Liver (tissue), 3 donors: ENCODE data around the gene MIEF2.

ENCODE experiments used
- EGR1 ChIP-seq, 2 donors: IDR thresholded peaks; 2 replicates each; pipeline ENCODE4 v1.6.1; 2016 to 2018; ENCODE audit warnings: antibody characterized with exemption in 2 of 2, low read depth in 2 of 2
- GABPA ChIP-seq, 2 donors: IDR thresholded peaks in 1 of 2; conservative IDR thresholded peaks in 1 of 2; 2 replicates each; pipeline ENCODE4 v1.6.1; 2016; ENCODE audit warnings: antibody characterized with exemption in 2 of 2, mild to moderate bottlenecking in 1 of 2, moderate library complexity in 1 of 2
- JUND ChIP-seq, 2 donors: IDR thresholded peaks; 2 replicates each; pipeline ENCODE4 v1.6.1; 2016; ENCODE audit warnings: antibody characterized with exemption in 2 of 2
- SP1 ChIP-seq: IDR thresholded peaks from 2 replicates; pipeline ENCODE4 v1.6.1; 2018; ENCODE audit warnings: antibody characterized with exemption, mild to moderate bottlenecking
- TAF1 ChIP-seq: conservative IDR thresholded peaks from 2 replicates; pipeline ENCODE4 v1.6.1; 2016; ENCODE audit warnings: antibody characterized with exemption, mild to moderate bottlenecking
- YY1 ChIP-seq: IDR thresholded peaks from 2 replicates; pipeline ENCODE4 v1.6.1; 2016; ENCODE audit warnings: antibody characterized with exemption, mild to moderate bottlenecking
- TF ChIP-seq, protein P1 (sequence below): fragments of 150-350 bp; IDR thresholded peaks from 2 replicates; pipeline ENCODE4 v1.5.1; 2017; ENCODE audit warnings: improper control_type of control experiment, low read depth, low read length; ENCODE audit not compliant: missing input control
- TF ChIP-seq, protein P2 (sequence below): IDR thresholded peaks from 2 replicates; pipeline ENCODE4 v1.6.1; 2016; ENCODE audit warnings: antibody characterized with exemption, mild to moderate bottlenecking
- TF ChIP-seq, protein P3 (sequence below): IDR thresholded peaks from 2 replicates; pipeline ENCODE4 v1.6.1; 2016; ENCODE audit warnings: antibody characterized with exemption
- TF ChIP-seq, protein P4 (sequence below): IDR thresholded peaks from 2 replicates; pipeline ENCODE4 v1.6.1; 2016; ENCODE audit warnings: antibody characterized with exemption
- TF ChIP-seq, protein P5 (sequence below): IDR thresholded peaks from 2 replicates; pipeline ENCODE4 v1.6.1; 2016; ENCODE audit warnings: antibody characterized with exemption
- donor health status: healthy.
- donor health status: healthy.

DNA sequence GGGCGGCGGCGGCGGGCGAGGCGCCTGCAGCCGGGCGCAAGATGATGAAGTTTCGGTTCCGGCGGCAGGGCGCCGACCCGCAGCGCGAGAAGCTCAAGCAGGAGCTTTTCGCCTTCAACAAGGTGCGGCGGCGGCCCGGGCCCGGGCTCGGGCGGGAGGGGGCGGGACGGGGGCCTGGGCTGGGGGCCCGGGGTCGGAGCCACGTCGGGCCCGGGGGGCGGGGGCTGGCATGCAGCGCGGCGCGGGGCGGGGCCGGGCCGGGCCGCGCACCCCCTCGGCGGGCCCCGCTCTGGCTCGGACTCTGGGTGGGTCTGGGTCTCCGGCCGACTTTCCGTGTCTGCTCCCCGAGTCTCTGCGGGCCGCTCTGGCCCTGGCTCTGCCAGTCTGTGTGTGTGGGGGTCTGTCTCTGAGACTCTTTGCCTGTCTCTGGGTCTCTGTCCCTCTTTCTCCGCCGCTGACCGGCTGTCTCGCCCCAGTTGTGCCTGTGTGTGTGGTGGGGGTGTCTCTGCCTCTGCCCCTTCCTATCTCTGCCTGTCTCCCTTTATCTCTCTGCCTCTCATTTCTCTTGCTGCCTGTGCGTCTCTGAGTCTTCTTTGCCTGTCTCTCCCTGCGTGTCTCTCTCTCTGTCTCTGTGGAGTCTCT lies 34.7 kb upstream of the MIEF2 start:
- TF ChIP-seq, protein P1, sequence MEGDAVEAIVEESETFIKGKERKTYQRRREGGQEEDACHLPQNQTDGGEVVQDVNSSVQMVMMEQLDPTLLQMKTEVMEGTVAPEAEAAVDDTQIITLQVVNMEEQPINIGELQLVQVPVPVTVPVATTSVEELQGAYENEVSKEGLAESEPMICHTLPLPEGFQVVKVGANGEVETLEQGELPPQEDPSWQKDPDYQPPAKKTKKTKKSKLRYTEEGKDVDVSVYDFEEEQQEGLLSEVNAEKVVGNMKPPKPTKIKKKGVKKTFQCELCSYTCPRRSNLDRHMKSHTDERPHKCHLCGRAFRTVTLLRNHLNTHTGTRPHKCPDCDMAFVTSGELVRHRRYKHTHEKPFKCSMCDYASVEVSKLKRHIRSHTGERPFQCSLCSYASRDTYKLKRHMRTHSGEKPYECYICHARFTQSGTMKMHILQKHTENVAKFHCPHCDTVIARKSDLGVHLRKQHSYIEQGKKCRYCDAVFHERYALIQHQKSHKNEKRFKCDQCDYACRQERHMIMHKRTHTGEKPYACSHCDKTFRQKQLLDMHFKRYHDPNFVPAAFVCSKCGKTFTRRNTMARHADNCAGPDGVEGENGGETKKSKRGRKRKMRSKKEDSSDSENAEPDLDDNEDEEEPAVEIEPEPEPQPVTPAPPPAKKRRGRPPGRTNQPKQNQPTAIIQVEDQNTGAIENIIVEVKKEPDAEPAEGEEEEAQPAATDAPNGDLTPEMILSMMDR, result no peak
- no peak for TF ChIP-seq TAF1
- TF ChIP-seq SP1, result no peak
- no peak for TF ChIP-seq JUND (IDR thresholded peaks at IDR 0.05)
- TF ChIP-seq, protein P2, sequence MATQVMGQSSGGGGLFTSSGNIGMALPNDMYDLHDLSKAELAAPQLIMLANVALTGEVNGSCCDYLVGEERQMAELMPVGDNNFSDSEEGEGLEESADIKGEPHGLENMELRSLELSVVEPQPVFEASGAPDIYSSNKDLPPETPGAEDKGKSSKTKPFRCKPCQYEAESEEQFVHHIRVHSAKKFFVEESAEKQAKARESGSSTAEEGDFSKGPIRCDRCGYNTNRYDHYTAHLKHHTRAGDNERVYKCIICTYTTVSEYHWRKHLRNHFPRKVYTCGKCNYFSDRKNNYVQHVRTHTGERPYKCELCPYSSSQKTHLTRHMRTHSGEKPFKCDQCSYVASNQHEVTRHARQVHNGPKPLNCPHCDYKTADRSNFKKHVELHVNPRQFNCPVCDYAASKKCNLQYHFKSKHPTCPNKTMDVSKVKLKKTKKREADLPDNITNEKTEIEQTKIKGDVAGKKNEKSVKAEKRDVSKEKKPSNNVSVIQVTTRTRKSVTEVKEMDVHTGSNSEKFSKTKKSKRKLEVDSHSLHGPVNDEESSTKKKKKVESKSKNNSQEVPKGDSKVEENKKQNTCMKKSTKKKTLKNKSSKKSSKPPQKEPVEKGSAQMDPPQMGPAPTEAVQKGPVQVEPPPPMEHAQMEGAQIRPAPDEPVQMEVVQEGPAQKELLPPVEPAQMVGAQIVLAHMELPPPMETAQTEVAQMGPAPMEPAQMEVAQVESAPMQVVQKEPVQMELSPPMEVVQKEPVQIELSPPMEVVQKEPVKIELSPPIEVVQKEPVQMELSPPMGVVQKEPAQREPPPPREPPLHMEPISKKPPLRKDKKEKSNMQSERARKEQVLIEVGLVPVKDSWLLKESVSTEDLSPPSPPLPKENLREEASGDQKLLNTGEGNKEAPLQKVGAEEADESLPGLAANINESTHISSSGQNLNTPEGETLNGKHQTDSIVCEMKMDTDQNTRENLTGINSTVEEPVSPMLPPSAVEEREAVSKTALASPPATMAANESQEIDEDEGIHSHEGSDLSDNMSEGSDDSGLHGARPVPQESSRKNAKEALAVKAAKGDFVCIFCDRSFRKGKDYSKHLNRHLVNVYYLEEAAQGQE, result no peak
- TF ChIP-seq, protein P3, sequence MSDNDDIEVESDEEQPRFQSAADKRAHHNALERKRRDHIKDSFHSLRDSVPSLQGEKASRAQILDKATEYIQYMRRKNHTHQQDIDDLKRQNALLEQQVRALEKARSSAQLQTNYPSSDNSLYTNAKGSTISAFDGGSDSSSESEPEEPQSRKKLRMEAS, result no peak
- no peak for TF ChIP-seq YY1
- no peak for TF ChIP-seq GABPA (IDR thresholded peaks at IDR 0.05 in 1 of 2, conservative IDR thresholded peaks at IDR 0.05 in 1 of 2)
- TF ChIP-seq EGR1 (IDR thresholded peaks at IDR 0.05; ENCODE audit: low read depth in 2 of 2), result no peak
- TF ChIP-seq, protein P4, sequence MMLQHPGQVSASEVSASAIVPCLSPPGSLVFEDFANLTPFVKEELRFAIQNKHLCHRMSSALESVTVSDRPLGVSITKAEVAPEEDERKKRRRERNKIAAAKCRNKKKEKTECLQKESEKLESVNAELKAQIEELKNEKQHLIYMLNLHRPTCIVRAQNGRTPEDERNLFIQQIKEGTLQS, result no peak
- TF ChIP-seq, protein P5, sequence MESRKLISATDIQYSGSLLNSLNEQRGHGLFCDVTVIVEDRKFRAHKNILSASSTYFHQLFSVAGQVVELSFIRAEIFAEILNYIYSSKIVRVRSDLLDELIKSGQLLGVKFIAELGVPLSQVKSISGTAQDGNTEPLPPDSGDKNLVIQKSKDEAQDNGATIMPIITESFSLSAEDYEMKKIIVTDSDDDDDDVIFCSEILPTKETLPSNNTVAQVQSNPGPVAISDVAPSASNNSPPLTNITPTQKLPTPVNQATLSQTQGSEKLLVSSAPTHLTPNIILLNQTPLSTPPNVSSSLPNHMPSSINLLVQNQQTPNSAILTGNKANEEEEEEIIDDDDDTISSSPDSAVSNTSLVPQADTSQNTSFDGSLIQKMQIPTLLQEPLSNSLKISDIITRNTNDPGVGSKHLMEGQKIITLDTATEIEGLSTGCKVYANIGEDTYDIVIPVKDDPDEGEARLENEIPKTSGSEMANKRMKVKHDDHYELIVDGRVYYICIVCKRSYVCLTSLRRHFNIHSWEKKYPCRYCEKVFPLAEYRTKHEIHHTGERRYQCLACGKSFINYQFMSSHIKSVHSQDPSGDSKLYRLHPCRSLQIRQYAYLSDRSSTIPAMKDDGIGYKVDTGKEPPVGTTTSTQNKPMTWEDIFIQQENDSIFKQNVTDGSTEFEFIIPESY, result no peak
